Gastroesophageal sphincter (tissue), 3 donors: ENCODE data around the gene PELI2.

Experiments
- EP300 ChIP-seq: sonication (generic); formaldehyde crosslinking; IDR thresholded peaks from one replicate; pipeline ENCODE4 v1.6.1; 2017; ENCODE audit warnings: antibody characterized with exemption, mild to moderate bottlenecking
- POLR2A ChIP-seq, 2 donors: fragments of 450-650 bp; IDR thresholded peaks; one replicate each; pipeline ENCODE4 v1.6.1; 2017; ENCODE audit warnings: antibody characterized with exemption in 2 of 2, mild to moderate bottlenecking in 2 of 2, moderate library complexity in 1 of 2
- POLR2AphosphoS5 ChIP-seq: sonication (generic); formaldehyde crosslinking; IDR thresholded peaks from one replicate; pipeline ENCODE4 v1.6.1; 2017; ENCODE audit warnings: antibody characterized with exemption
- TF ChIP-seq, protein P1 (sequence below), 4 experiments: fragments of 200-600 bp in 2 of 4; fragments of 450-650 bp in 2 of 4; sonication (generic) in 1 of 4; IDR thresholded peaks; one replicate each; pipeline ENCODE4 v1.5.1; 2017 to 2019; ENCODE audit warnings: antibody characterized with exemption in 4 of 4, mild to moderate bottlenecking in 2 of 4, moderate library complexity in 2 of 4

DNA sequence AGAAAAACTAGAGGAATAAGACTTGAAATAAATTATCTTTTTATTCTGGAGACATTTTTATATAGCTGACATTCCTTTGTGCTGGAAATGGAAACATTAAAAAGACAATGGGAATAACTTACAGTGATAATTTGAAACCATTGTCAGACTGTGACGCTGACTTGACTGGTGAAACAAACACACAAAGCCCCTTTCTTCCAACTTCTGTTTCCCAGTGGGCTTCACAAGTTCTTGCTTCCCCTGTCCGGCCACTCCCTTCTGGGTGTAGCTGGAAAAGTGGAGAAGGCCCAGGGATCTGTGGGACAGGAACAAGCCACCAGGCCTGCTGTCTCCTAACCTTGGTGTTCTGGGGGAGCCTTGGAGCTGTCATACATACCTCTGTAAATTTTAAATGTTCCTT is 58.8 kb downstream of the PELI2 start:
- TF ChIP-seq, protein P1, sequence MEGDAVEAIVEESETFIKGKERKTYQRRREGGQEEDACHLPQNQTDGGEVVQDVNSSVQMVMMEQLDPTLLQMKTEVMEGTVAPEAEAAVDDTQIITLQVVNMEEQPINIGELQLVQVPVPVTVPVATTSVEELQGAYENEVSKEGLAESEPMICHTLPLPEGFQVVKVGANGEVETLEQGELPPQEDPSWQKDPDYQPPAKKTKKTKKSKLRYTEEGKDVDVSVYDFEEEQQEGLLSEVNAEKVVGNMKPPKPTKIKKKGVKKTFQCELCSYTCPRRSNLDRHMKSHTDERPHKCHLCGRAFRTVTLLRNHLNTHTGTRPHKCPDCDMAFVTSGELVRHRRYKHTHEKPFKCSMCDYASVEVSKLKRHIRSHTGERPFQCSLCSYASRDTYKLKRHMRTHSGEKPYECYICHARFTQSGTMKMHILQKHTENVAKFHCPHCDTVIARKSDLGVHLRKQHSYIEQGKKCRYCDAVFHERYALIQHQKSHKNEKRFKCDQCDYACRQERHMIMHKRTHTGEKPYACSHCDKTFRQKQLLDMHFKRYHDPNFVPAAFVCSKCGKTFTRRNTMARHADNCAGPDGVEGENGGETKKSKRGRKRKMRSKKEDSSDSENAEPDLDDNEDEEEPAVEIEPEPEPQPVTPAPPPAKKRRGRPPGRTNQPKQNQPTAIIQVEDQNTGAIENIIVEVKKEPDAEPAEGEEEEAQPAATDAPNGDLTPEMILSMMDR (IDR thresholded peaks at IDR 0.05) = no peak
- no peak for TF ChIP-seq POLR2A (IDR thresholded peaks at IDR 0.05)
- no peak for TF ChIP-seq POLR2AphosphoS5
- TF ChIP-seq EP300 = no peak
